Endothelial cell of umbilical vein (primary cell): Measurements from ENCODE around the gene ALLC.

Source experiments
- CTCF ChIP-seq, 2 donors: IDR thresholded peaks; 1 replicate in 1 of 2; 2 replicates in 1 of 2; pipeline ENCODE4 v1.5.1; 2011; ENCODE audit warnings: low read length in 2 of 2, mild to moderate bottlenecking in 2 of 2, moderate library complexity in 2 of 2, control low read depth in 1 of 2, inconsistent platforms in 1 of 2, low read depth in 1 of 2; ENCODE audit not compliant: insufficient read depth in 1 of 2; ENCODE audit errors: extremely low read depth in 1 of 2
- EZH2 ChIP-seq: IDR thresholded peaks from 2 replicates; pipeline ENCODE4 v1.6.1; 2012; ENCODE audit warnings: borderline replicate concordance, low read depth, mild to moderate bottlenecking, moderate library complexity, low read length, inconsistent platforms; ENCODE audit not compliant: severe bottlenecking
- JUN ChIP-seq: IDR thresholded peaks from 2 replicates; pipeline ENCODE4 v1.6.1; 2011; ENCODE audit warnings: borderline replicate concordance, low read depth; ENCODE audit not compliant: insufficient read length, insufficient read depth
- POLR2A ChIP-seq: IDR thresholded peaks from 2 replicates; pipeline ENCODE4 v1.6.1; 2012; ENCODE audit warnings: low read depth, mild to moderate bottlenecking, control low read depth, low read length
- POLR2AphosphoS5 ChIP-seq: IDR thresholded peaks from 2 replicates; pipeline ENCODE4 v1.6.1; 2012; ENCODE audit warnings: low read depth, mild to moderate bottlenecking, control low read depth, low read length, moderate library complexity; ENCODE audit not compliant: insufficient read depth

GRCh38 chr2:3705782-3706181 lies 47.8 kb downstream of the ALLC start:
- TF ChIP-seq JUN (no peak), CTCF (IDR thresholded peaks at IDR 0.05; ENCODE audit: extremely low read depth in 1 of 2, insufficient read depth in 1 of 2, low read depth in 1 of 2, low read length in 2 of 2) (no peak), POLR2A (no peak), POLR2AphosphoS5 (no peak), EZH2 (no peak)
